HEK293T (cell line): ENCODE data around the gene TNFRSF25.

Experiments used
- ARNT ChIP-seq: fragments of 450-650 bp; IDR thresholded peaks from 2 replicates; pipeline ENCODE4 v1.6.1; 2017; ENCODE audit warnings: mild to moderate bottlenecking
- CTBP1 ChIP-seq: fragments of 450-650 bp; IDR thresholded peaks from 2 replicates; pipeline ENCODE4 v1.6.1; 2016; ENCODE audit warnings: borderline replicate concordance
- SP1 ChIP-seq: fragments of 450-650 bp; IDR thresholded peaks from 2 replicates; pipeline ENCODE4 v1.6.1; 2017

GRCh38 chr1:6471086-6471969 lies 5.4 kb upstream of the TNFRSF25 start:
- TF ChIP-seq ARNT: no peak
- TF ChIP-seq SP1: no peak
- TF ChIP-seq CTBP1: no peak
